HepG2 (cell line): Measurements from ENCODE around the gene METTL16. TPM values are rescaled to one million over a fixed set of nuclear protein-coding genes. Genes with fewer than 3 reads are reported as not detected.

Experiments used
- CHD4 ChIP-seq: fragments of 200-600 bp; sonication (generic); IDR thresholded peaks from 2 replicates; pipeline ENCODE4 v1.7.0; 2017; ENCODE audit warnings: mild to moderate bottlenecking, low read length, borderline replicate concordance
- HNF1B ChIP-seq: sonication (generic); formaldehyde crosslinking; IDR thresholded peaks from 2 replicates; pipeline ENCODE4 v1.5.1; 2020; ENCODE audit warnings: mild to moderate bottlenecking, moderate library complexity, missing genetic modification reagents
- JARID2 ChIP-seq: sonication (generic); formaldehyde crosslinking; IDR thresholded peaks from 2 replicates; pipeline ENCODE4 v1.8.1; 2023; ENCODE audit warnings: missing genetic modification reagents, inconsistent platforms; ENCODE audit not compliant: insufficient replicate concordance
- NFYB ChIP-seq: sonication (generic); formaldehyde crosslinking; IDR thresholded peaks from 2 replicates; pipeline ENCODE4 v1.4.0; 2020; ENCODE audit warnings: missing genetic modification reagents
- NR2F6 ChIP-seq, 2 experiments: IDR thresholded peaks; 2 replicates each; pipeline ENCODE4 v1.6.1; 2016; ENCODE audit warnings: antibody characterized with exemption in 1 of 2, mild to moderate bottlenecking in 1 of 2
- POLR2G ChIP-seq: fragments of 200-400 bp; formaldehyde crosslinking; IDR thresholded peaks from 2 replicates; pipeline ENCODE4 v1.6.1; 2018; ENCODE audit warnings: mild to moderate bottlenecking, low read depth, low read length, moderate library complexity
- RBAK ChIP-seq: sonication (generic); formaldehyde crosslinking; IDR thresholded peaks from 2 replicates; pipeline ENCODE4 v1.5.1; 2020; ENCODE audit warnings: mild to moderate bottlenecking, missing genetic modification reagents
- SIX1 ChIP-seq: sonication (generic); formaldehyde crosslinking; IDR thresholded peaks from 2 replicates; pipeline ENCODE4 v1.4.0; 2020; ENCODE audit warnings: missing genetic modification reagents, borderline replicate concordance
- U2AF1 ChIP-seq: fragments of 200-400 bp; formaldehyde crosslinking; optimal IDR thresholded peaks from 2 replicates; pipeline ENCODE3; 2017; ENCODE audit warnings: mild to moderate bottlenecking, low read depth, low read length
- ZFX ChIP-seq: sonication (generic); formaldehyde crosslinking; IDR thresholded peaks from 2 replicates; pipeline ENCODE4 v1.4.0; 2020; ENCODE audit warnings: mild to moderate bottlenecking, low read depth, missing genetic modification reagents, moderate library complexity
- ZFY ChIP-seq: sonication (generic); formaldehyde crosslinking; IDR thresholded peaks from 2 replicates; pipeline ENCODE4 v1.4.0; 2020; ENCODE audit warnings: missing genetic modification reagents
- polyA plus RNA-seq, 8 experiments: library from polyadenylated mRNA; depleted of rRNA in 3 of 8; stranded (reverse) in 7 of 8; unstranded in 1 of 8; fragments of >200 nt; fragmentation: Illumina TruSeq in 4 of 8; extraction: Trizol in 4 of 8; gene quantifications; 2 replicates each; pipeline versions ENCODE4 v1.2.1 to v1.2.3, GENCODE V29; 2011 to 2016; ENCODE audit warnings: low read depth in 4 of 8, missing spikeins in 1 of 8, mixed read lengths in 1 of 8; ENCODE audit not compliant: insufficient read depth in 1 of 8
- total RNA-seq, 5 experiments: library from RNA; depleted of rRNA; stranded (reverse); fragments of >200 nt; fragmentation: Illumina TruSeq; extraction: Trizol; gene quantifications; 2 replicates each; pipeline ENCODE4 v1.2.3, GENCODE V29; 2016; ENCODE audit warnings: low read depth in 1 of 5
- TF ChIP-seq, protein P1 (sequence below): sonication (generic); formaldehyde crosslinking; IDR thresholded peaks from 2 replicates; pipeline ENCODE4 v1.9.0; 2022; ENCODE audit warnings: missing genetic modification reagents, mild to moderate bottlenecking, borderline replicate concordance
- TF ChIP-seq, protein P2 (sequence below): sonication (generic); formaldehyde crosslinking; IDR thresholded peaks from 2 replicates; pipeline ENCODE4 v1.4.0; 2020; ENCODE audit warnings: missing genetic modification reagents
- TF ChIP-seq, protein P3 (sequence below): sonication (generic); formaldehyde crosslinking; IDR thresholded peaks from 2 replicates; pipeline ENCODE4 v1.5.1; 2020; ENCODE audit warnings: mild to moderate bottlenecking, missing genetic modification reagents, moderate library complexity
- TF ChIP-seq, protein P4 (sequence below): sonication (generic); formaldehyde crosslinking; IDR thresholded peaks from 2 replicates; pipeline ENCODE4 v1.4.0; 2020; ENCODE audit warnings: missing genetic modification reagents

Gene METTL16
- total and polyA plus RNA-seq, 2 of the 13 experiments (the other 11 are each of a cell fraction or from before 2014, with no cell fraction given): 11.6 to 18.5 TPM

GRCh38 chr17:2398655-2399571 lies 112.8 kb downstream of the METTL16 start (continued):
- TF ChIP-seq HNF1B (CRISPR knock-in tag): peak; percentile 14
- TF ChIP-seq U2AF1: no peak
- peak; percentile 49 for TF ChIP-seq ZFY (CRISPR knock-in tag)
- TF ChIP-seq POLR2G: peak; percentile 43; the same call in 1 of the 2 replicates
- TF ChIP-seq, protein P1, sequence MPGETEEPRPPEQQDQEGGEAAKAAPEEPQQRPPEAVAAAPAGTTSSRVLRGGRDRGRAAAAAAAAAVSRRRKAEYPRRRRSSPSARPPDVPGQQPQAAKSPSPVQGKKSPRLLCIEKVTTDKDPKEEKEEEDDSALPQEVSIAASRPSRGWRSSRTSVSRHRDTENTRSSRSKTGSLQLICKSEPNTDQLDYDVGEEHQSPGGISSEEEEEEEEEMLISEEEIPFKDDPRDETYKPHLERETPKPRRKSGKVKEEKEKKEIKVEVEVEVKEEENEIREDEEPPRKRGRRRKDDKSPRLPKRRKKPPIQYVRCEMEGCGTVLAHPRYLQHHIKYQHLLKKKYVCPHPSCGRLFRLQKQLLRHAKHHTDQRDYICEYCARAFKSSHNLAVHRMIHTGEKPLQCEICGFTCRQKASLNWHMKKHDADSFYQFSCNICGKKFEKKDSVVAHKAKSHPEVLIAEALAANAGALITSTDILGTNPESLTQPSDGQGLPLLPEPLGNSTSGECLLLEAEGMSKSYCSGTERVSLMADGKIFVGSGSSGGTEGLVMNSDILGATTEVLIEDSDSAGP: no peak; the same call in 1 of the 2 replicates
- peak; percentile 47 for TF ChIP-seq ZFX (CRISPR knock-in tag)
- no peak for TF ChIP-seq SIX1
- TF ChIP-seq JARID2 (CRISPR knock-in tag): no peak
- TF ChIP-seq, protein P2, sequence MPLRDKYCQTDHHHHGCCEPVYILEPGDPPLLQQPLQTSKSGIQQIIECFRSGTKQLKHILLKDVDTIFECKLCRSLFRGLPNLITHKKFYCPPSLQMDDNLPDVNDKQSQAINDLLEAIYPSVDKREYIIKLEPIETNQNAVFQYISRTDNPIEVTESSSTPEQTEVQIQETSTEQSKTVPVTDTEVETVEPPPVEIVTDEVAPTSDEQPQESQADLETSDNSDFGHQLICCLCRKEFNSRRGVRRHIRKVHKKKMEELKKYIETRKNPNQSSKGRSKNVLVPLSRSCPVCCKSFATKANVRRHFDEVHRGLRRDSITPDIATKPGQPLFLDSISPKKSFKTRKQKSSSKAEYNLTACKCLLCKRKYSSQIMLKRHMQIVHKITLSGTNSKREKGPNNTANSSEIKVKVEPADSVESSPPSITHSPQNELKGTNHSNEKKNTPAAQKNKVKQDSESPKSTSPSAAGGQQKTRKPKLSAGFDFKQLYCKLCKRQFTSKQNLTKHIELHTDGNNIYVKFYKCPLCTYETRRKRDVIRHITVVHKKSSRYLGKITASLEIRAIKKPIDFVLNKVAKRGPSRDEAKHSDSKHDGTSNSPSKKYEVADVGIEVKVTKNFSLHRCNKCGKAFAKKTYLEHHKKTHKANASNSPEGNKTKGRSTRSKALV (CRISPR knock-in tag): no peak
- TF ChIP-seq, protein P3, sequence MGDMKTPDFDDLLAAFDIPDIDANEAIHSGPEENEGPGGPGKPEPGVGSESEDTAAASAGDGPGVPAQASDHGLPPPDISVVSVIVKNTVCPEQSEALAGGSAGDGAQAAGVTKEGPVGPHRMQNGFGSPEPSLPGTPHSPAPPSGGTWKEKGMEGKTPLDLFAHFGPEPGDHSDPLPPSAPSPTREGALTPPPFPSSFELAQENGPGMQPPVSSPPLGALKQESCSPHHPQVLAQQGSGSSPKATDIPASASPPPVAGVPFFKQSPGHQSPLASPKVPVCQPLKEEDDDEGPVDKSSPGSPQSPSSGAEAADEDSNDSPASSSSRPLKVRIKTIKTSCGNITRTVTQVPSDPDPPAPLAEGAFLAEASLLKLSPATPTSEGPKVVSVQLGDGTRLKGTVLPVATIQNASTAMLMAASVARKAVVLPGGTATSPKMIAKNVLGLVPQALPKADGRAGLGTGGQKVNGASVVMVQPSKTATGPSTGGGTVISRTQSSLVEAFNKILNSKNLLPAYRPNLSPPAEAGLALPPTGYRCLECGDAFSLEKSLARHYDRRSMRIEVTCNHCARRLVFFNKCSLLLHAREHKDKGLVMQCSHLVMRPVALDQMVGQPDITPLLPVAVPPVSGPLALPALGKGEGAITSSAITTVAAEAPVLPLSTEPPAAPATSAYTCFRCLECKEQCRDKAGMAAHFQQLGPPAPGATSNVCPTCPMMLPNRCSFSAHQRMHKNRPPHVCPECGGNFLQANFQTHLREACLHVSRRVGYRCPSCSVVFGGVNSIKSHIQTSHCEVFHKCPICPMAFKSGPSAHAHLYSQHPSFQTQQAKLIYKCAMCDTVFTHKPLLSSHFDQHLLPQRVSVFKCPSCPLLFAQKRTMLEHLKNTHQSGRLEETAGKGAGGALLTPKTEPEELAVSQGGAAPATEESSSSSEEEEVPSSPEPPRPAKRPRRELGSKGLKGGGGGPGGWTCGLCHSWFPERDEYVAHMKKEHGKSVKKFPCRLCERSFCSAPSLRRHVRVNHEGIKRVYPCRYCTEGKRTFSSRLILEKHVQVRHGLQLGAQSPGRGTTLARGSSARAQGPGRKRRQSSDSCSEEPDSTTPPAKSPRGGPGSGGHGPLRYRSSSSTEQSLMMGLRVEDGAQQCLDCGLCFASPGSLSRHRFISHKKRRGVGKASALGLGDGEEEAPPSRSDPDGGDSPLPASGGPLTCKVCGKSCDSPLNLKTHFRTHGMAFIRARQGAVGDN (CRISPR knock-in tag): peak; percentile 7; the same call in 1 of the 2 replicates
- TF ChIP-seq CHD4: peak; percentile 70; the same call in 1 of the 2 replicates
- no peak for TF ChIP-seq RBAK (CRISPR knock-in tag)
- TF ChIP-seq NFYB (CRISPR knock-in tag): no peak
- TF ChIP-seq NR2F6 (IDR thresholded peaks at IDR 0.05): peak; percentile 33; the same call in 1 of the 2 replicates
- peak; percentile 27; the same call in 1 of the 2 replicates for TF ChIP-seq NR2F6 (CRISPR knock-in tag; IDR thresholded peaks at IDR 0.05)
- TF ChIP-seq, protein P4, sequence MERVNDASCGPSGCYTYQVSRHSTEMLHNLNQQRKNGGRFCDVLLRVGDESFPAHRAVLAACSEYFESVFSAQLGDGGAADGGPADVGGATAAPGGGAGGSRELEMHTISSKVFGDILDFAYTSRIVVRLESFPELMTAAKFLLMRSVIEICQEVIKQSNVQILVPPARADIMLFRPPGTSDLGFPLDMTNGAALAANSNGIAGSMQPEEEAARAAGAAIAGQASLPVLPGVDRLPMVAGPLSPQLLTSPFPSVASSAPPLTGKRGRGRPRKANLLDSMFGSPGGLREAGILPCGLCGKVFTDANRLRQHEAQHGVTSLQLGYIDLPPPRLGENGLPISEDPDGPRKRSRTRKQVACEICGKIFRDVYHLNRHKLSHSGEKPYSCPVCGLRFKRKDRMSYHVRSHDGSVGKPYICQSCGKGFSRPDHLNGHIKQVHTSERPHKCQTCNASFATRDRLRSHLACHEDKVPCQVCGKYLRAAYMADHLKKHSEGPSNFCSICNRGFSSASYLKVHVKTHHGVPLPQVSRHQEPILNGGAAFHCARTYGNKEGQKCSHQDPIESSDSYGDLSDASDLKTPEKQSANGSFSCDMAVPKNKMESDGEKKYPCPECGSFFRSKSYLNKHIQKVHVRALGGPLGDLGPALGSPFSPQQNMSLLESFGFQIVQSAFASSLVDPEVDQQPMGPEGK (CRISPR knock-in tag): peak; percentile 22
